A549 (cell line): Measurements from ENCODE around the gene CAMTA1.

Source experiments
- EHMT2 ChIP-seq: fragments of 200-600 bp; sonication (generic); IDR thresholded peaks from 2 replicates; pipeline ENCODE4 v1.6.1; 2016; ENCODE audit warnings: antibody characterized with exemption, low read depth, mild to moderate bottlenecking, moderate library complexity
- POLR2A ChIP-seq: IDR thresholded peaks from 2 replicates; pipeline ENCODE4 v1.6.1; 2012; ENCODE audit warnings: mild to moderate bottlenecking, low read length

DNA sequence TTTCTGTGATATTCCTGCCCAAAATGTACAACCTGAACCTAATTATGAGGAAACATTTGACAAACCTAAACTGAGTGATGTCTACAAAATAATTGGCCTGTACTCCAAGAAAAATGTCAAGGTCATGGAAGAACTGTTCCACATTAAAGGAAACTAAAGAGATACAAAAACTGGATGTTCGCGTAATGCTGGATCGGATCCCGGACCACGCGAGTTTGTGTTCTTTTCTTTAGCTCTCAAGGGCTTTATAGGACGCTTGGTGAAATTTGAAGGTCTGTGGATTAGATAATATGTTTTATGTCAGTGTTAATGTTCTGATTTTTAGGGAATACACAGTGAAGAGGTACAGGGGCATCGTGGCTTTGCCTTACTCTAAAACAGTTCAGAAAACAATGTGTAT, 400.5 kb downstream of the CAMTA1 start:
- TF ChIP-seq POLR2A (no peak), EHMT2 (no peak)
